Activated naive CD8-positive, alpha-beta T cell treated with anti-CD3 and anti-CD28 coated beads for 36 hours (primary cell): Measurements from ENCODE around the gene STAT6. TPM values are rescaled to one million over a fixed set of nuclear protein-coding genes. Genes with fewer than 3 reads are reported as not detected.
"Not testable (repeated sequence)": the region's sequence is repeated elsewhere in the genome, so short reads cannot be mapped to it uniquely, and the experiment has no call there.

ENCODE experiments used
- DNase-seq: peaks from one replicate; pipeline ENCODE4 v3.0.0; 2021
- H3K27ac Mint-ChIP-seq: one replicate; pipeline ENCODE4 v1.8.0; 2022; ENCODE audit warnings: mild to moderate bottlenecking, moderate library complexity, mixed read lengths
- H3K27me3 Mint-ChIP-seq: one replicate; pipeline ENCODE4 v1.8.0; 2022; ENCODE audit warnings: mild to moderate bottlenecking, mixed read lengths
- H3K36me3 Mint-ChIP-seq: one replicate; pipeline ENCODE4 v1.8.0; 2021; ENCODE audit warnings: mild to moderate bottlenecking, mixed read lengths
- H3K4me1 Mint-ChIP-seq: one replicate; pipeline ENCODE4 v1.8.0; 2021; ENCODE audit warnings: mixed read lengths
- H3K4me3 Mint-ChIP-seq: one replicate; pipeline ENCODE4 v1.8.0; 2022; ENCODE audit warnings: mild to moderate bottlenecking, moderate library complexity, mixed read lengths
- H3K9me3 Mint-ChIP-seq: one replicate; pipeline ENCODE4 v1.8.0; 2022; ENCODE audit warnings: mixed read lengths
- total RNA-seq, 2 experiments: library from RNA; stranded (reverse); gene quantifications; one replicate each; pipeline ENCODE4 v1.2.3, GENCODE V29; 2021

The STAT6 gene
- total RNA-seq, 2 experiments from 2014 or later, result 256 to 259 TPM

DNA sequence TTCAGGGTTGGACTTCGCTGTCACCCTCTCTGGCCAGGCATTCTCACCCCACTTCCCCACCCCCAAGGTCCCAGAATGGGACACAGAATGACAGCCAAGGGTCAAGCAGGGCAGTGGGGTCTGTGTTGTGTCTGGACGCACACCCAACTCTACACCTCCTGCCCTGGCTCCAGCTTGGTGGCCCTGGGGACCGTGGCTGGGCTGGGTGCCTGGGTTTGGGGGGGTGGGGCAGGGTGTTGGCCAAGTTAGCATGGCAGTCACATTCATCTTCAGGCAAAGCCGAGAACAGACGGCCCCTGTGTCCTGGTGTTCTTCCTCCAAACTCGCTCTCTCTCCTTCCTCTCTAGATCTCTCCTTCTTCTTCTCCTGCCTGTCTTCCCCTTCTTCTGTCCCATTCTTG, 22.8 kb upstream of the STAT6 start:
- Mint-ChIP-seq H3K4me3 (no peak overlapping the region), H3K4me1 (peaks cover 14% of the 10 kb centered on the region), H3K36me3 (no peaks in the 10 kb centered on the region), H3K27me3 (peaks cover 4% of the 10 kb centered on the region), H3K27ac (no peak overlapping the region), H3K9me3 (no peaks in the 10 kb centered on the region)
- no peak for DNase-seq

DNA sequence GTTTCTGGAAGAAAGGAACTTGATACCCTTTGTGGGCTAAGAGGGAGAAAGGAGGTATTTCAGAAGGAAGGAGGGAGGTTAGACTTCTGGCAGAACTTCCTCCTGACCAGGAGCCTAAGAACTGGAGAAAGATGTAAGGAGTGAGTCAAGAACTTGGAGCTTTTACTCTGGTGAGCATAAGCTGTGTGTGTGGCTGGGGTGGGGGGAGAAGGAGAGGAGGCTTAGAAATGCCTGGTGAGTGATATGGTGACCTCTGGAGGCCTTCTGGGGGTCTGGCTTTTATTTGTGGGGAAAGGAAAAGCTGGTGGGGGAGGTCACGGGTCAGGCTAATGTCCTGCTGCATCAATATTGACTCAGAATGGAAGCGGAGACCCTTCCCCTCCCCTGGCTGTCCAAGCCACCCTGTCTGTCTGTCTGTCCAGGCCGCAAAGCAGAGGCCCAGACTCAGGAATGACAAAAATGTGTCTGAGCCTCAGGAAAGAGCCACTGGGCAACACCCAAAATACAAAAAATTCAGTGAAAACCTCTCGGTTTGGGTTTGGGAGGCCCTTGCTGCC, 21.9 kb upstream of the STAT6 start:
- H3K36me3 Mint-ChIP-seq, result no peaks in the 10 kb centered on the region

DNA sequence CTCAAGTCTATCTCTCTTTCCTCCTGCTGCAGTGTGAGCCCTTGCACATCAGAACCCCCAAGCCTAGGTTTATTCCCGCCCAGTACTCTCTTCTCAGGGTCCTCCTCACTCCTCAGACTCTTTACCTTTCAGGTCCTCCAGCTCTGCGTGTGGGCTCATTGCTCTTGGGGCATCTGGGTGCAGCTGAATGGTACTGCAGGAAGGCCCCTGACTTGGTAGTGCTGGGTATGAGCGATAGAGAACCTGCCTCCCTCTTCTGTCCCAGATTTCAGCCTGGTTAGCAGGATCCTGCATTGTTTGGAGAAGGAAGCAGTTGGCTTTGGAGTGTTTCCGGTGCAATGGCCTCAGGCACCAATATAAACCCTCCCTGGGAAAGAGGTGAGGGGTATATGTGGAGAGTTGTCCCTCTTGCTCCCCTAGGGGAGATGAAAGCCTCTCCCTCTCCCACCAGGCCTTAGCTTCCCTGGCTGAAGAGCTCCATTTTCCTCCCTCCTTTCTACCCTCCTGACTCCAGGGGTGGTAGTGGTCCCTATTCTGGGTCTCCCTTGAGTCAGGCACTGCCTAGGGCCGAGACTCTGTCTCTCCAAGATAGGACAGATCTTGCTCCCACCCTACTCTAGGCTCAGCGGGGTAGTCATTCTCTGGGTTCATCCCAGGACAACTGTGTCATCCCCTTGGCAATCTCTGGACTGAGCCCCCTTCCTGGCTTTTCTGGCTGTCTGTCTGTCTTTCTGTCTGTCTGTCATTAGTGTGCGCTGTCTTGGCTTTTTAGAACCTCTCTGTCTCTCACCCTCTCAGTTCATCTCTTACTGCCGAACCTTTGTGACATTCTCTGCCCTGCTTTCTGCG, 21.0 kb upstream of the STAT6 start:
- Mint-ChIP-seq H3K27me3 (peaks cover 4% of the 10 kb centered on the region), H3K27ac (no peak overlapping the region), H3K36me3 (no peaks in the 10 kb centered on the region), H3K9me3 (no peaks in the 10 kb centered on the region), H3K4me1 (peaks cover 14% of the 10 kb centered on the region), H3K4me3 (no peak overlapping the region)
- DNase-seq, result no peak

More for the DNA sequence above, 21.9 kb upstream of the STAT6 start:
- peaks cover 14% of the 10 kb centered on the region for H3K4me1 Mint-ChIP-seq
- no peak overlapping the region for H3K27ac Mint-ChIP-seq
- peaks cover 4% of the 10 kb centered on the region for H3K27me3 Mint-ChIP-seq
- no peak overlapping the region for H3K4me3 Mint-ChIP-seq
- no peak for DNase-seq
- no peaks in the 10 kb centered on the region for H3K9me3 Mint-ChIP-seq

DNA sequence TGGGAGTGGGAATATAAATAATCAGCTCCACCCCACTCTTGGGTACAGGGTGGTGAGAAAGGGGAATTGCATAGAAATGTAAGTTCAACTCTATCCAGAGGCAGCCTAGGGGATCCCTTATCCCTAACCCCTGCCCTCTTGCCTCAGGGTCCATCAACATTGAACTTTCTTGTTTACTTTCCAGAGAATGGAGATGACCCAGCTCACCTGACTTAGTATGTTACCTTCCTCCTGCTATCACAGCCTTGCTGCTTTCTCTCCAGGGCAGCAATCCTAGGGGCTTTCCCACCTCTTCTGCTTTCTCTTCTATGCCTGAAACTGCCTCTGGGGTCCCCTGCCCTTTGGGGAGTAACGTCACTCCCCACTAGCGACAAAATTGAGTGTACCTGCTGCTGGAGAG, 19.8 kb upstream of the STAT6 start:
- H3K4me1 Mint-ChIP-seq, result peaks cover 14% of the 10 kb centered on the region
- no peak overlapping the region for H3K27ac Mint-ChIP-seq
- no peaks in the 10 kb centered on the region for H3K9me3 Mint-ChIP-seq
- DNase-seq, result peak; percentile 9
- H3K36me3 Mint-ChIP-seq, result no peaks in the 10 kb centered on the region
- peaks cover 4% of the 10 kb centered on the region for H3K27me3 Mint-ChIP-seq
- H3K4me3 Mint-ChIP-seq, result no peak overlapping the region

DNA sequence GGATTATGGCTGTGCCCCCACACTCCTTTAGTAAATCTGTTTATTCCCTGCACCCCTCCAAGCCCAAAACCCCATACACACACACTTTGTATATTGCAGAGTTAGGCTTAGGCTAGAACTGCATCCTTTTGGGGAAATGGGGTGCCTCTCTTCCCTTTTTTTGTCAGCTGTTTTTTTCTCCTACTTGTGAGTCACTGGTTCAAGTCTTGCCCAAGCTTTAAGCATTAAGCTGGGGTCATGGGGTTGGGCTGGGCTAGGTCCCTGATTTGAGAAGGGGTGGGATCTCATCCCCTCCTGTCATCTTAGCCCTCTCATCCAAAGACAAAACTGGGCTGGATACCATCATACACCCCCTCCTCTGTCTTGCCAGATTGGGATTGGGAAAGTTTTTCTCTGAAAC, 18.7 kb upstream of the STAT6 start:
- H3K27ac Mint-ChIP-seq, result no peak overlapping the region
- H3K4me3 Mint-ChIP-seq, result no peak overlapping the region
- H3K36me3 Mint-ChIP-seq, result no peaks in the 10 kb centered on the region
- H3K27me3 Mint-ChIP-seq, result peaks cover 4% of the 10 kb centered on the region
- no peaks in the 10 kb centered on the region for H3K9me3 Mint-ChIP-seq
- no peak for DNase-seq
- peaks cover 14% of the 10 kb centered on the region for H3K4me1 Mint-ChIP-seq

DNA sequence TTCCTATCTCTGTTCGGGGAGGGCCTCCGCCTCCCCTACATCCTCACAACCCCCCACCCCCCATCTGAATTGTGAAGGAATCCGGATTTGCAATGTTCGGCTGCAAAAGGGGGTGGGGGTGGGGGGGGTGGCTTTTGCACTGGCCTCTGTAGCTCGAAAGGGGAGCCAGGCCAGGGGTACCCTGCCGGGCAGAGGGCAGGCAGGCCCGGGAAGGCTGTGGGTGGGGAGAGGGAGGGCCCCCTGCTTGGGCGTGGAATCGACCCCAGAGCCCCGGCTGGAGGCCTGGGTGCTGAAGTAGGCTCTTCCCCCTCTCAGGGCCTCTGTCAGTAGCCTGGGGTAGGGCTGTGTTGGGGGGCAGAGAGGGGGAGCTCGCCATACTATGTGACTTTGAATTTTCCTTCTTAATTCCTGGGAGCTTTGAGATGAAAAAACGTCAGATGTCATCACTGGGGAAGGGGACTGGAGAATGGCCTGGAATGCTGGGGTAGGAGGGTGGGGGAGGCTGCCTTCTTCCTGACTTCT, 18.2 kb upstream of the STAT6 start:
- no peaks in the 10 kb centered on the region for H3K36me3 Mint-ChIP-seq
- H3K27me3 Mint-ChIP-seq, result peaks cover 4% of the 10 kb centered on the region
- H3K4me3 Mint-ChIP-seq, result no peak overlapping the region
- DNase-seq, result no peak
- no peak overlapping the region for H3K27ac Mint-ChIP-seq
- peaks cover 16% of the 10 kb centered on the region for H3K4me1 Mint-ChIP-seq
- no peaks in the 10 kb centered on the region for H3K9me3 Mint-ChIP-seq

DNA sequence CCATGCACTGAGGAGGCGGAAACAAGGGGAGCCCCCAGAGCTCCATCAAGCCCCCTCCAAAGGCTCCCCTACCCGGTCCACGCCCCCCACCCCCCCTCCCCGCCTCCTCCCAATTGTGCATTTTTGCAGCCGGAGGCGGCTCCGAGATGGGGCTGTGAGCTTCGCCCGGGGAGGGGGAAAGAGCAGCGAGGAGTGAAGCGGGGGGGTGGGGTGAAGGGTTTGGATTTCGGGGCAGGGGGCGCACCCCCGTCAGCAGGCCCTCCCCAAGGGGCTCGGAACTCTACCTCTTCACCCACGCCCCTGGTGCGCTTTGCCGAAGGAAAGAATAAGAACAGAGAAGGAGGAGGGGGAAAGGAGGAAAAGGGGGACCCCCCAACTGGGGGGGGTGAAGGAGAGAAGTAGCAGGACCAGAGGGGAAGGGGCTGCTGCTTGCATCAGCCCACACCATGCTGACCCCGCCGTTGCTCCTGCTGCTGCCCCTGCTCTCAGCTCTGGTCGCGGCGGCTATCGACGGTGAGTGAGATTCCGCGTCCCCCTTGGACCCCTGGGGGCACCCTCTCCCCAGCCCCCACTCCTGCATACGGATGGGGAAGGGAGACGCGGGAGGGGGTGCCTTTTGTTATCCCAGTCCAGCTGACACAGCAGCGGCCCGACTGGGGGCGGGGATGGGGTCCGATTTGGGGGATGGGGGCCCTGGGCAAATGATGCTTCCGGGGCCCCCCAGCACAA, 17.5 kb upstream of the STAT6 start:
- no peaks in the 10 kb centered on the region for H3K36me3 Mint-ChIP-seq
- H3K9me3 Mint-ChIP-seq, result peaks cover 2% of the 10 kb centered on the region
- H3K27ac Mint-ChIP-seq, result no peak overlapping the region
- H3K4me1 Mint-ChIP-seq, result peaks cover 19% of the 10 kb centered on the region
- no peak for DNase-seq
- H3K4me3 Mint-ChIP-seq, result peak overlapping the region; percentile 81
- H3K27me3 Mint-ChIP-seq, result peaks cover 4% of the 10 kb centered on the region

DNA sequence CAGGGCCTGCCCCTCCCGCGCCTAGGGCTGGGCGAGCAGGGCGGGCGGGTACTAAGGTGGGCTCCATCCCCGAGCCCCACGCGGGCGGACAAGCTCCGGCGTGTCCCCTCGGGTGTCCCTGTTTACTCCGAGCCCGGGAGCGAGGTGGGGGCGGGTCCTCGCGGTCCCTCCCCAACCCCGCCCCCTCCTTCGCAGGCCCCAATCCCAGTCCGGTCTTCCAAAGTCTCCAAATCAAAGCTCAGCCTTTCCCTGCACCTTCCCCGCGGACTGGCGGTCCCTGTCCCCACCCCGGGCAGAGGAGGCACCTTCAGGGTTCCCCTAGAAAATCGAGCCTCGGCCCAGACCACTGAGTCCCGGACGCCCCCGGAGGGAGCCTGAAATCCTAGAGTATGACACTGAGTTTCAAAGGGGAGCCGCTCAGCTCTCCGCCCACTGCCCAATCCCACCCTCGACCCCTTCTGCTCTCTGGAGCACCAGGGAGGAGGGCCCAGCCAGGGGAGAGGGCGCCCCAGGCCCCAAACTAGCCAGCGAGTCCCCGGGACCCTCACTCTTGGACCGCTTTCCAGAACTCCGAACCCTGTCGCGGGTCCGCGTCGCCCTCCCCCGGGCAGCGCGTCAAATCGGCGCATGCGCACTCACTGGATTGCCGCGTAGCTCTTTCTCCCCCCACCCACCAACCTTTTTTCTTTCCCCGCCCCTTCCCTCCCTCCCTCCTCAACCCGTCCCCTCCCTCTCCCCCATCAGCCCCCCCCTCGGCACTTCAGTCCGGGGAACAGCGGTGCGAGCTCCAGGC, 16.8 kb upstream of the STAT6 start, which contains the start of gene LRP1:
LRP1 (plus strand) TSS at position 758 of the 793 bp plus-strand sequence. CDS start 482 bp downstream, outside the sequence.
- Mint-ChIP-seq H3K27ac (no peak within 1 kb of the TSS), H3K4me3 (peak within 1 kb of the TSS; percentile 81), H3K4me1 (peaks cover 19% of the 10 kb centered on the region), H3K27me3 (peaks cover 4% of the 10 kb centered on the region), H3K9me3 (peaks cover 3% of the 10 kb centered on the region), H3K36me3 (no peaks in the 10 kb centered on the region)
- peak; percentile 69 for DNase-seq

DNA sequence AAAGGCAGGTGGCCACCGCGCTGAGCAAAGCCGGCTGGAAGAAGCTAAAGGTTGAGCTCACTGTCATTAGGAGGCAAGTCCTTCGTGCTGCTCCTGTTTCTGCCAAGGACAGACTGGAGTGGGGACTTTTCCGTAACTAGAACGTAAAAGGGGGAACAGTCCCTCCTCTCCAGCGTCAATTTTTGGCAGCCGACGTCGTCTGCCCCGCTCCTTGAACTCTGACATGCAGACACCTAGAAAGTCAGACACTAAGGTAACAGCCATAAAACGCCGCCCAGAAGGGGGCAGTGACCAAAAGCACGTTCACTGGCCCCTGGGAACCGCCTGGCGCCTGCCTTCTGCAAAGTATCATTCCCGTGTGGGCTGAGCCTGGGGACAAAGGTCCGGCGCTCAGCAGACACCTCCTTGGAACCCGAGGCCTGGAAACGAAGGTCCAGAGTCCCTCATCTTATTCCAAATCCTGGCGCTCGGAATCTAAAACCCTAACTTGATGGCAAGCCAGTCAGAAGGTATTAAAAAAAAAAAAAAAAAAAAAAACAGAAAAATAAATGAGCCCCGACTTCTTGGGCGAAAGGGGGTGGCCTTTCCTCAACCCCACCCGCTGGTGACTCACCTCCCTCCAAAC, 16.1 kb upstream of the STAT6 start:
- Mint-ChIP-seq H3K4me1 (peaks cover 19% of the 10 kb centered on the region), H3K27me3 (peaks cover 4% of the 10 kb centered on the region), H3K4me3 (peak overlapping the region; percentile 81), H3K36me3 (no peaks in the 10 kb centered on the region), H3K9me3 (peaks cover 3% of the 10 kb centered on the region), H3K27ac (no peak overlapping the region)
- DNase-seq, result peak; percentile 38

DNA sequence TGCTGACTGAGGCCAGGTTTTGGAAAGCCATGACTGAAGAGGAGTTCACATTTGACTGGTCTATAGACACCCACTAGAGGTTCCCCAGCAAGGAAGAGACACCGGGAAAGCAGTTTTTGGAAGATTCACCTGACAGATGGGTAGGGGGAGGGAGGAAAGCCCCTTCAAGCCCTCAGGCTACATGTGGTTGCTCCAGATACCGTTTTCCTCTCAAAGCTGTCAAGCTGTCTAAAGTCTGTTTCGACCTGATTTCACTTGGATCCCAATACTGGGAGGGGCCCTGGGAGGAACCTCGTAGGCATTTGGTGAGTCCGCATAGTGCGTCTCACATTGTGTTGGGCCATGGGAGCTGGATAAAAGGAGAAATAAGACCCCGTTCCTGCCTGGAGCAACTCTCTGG, 15.4 kb upstream of the STAT6 start:
- Mint-ChIP-seq H3K36me3 (no peaks in the 10 kb centered on the region), H3K4me1 (peaks cover 19% of the 10 kb centered on the region), H3K27ac (no peak overlapping the region), H3K27me3 (peaks cover 4% of the 10 kb centered on the region), H3K4me3 (peak overlapping the region; percentile 65), H3K9me3 (peaks cover 3% of the 10 kb centered on the region)
- DNase-seq, result no peak

DNA sequence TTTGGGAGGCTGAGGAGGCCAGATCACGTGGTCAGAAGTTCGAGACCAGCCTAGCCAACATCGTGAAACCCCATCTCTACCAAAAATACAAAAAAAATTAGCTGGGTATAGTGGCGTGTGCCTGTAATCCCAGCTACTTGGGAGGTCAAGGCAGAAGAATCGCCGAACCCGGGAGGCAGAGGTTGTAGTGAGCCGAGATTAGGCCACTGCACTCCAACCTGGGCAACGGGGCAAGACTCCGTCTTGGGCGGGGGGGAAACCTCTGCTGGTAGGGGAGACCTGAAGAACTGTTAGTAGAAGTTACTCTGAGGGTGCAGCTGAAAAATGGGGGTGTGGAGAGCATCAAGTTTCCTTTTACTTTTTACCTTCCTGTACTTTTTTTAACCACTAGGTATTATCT, 14.9 kb upstream of the STAT6 start:
- H3K4me3 Mint-ChIP-seq, result no peak overlapping the region
- no peak for DNase-seq
- no peaks in the 10 kb centered on the region for H3K36me3 Mint-ChIP-seq
- no peak overlapping the region for H3K27ac Mint-ChIP-seq
- peaks cover 3% of the 10 kb centered on the region for H3K9me3 Mint-ChIP-seq
- H3K27me3 Mint-ChIP-seq, result peaks cover 4% of the 10 kb centered on the region
- H3K4me1 Mint-ChIP-seq, result peaks cover 18% of the 10 kb centered on the region

DNA sequence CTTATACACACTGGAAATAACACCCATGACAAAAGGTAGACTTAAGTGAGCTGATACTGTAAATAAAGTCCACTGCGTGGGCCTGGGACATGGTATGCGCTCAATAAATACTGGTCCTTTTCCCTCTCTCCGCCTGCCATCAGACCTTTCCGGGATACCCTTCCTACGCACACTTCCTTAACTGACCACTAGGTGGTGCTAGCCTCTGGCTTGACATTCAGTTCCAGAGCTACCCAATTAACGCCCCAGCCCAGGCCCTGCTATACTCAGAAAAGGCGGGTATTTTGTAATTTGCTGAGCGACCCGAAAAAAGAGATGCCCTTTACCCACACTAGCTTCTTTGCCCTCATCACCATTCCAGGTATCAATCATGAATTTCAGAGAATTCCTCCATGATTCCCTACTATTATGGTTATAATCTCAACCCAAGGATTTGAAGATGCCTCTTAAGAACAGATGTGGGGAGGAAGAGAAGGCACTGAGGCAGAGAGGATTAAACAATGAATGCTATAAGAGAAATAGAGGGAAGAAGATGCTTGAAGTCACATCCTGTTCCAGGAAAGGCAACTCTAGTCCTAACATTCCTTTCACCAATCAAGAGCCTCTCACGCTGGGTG, 13.2 kb upstream of the STAT6 start:
- Mint-ChIP-seq H3K9me3 (peaks cover 3% of the 10 kb centered on the region), H3K4me3 (no peak overlapping the region), H3K27me3 (no peaks in the 10 kb centered on the region), H3K4me1 (peaks cover 7% of the 10 kb centered on the region), H3K36me3 (no peaks in the 10 kb centered on the region), H3K27ac (no peak overlapping the region)
- peak; percentile 73 for DNase-seq

DNA sequence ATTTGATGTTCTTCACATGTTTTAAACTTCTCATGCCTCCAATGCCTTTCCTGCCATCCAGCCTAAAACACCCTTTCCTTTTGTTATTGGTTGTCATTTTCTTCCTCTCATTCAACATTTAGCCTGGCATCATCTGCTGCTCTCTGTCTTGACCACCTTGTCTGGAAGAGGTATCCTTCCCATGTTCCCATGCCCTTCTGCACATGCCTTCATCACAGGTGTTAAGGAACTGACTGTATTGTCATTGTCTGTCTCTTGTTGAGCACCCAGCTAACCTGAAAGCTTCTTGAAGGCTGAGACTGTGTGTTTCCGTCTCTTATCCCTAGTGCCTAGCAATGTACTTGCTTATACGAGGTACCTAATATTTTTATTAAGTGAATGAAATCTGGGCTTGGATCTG, 12.7 kb upstream of the STAT6 start:
- H3K9me3 Mint-ChIP-seq, result peaks cover 3% of the 10 kb centered on the region
- peaks cover 13% of the 10 kb centered on the region for H3K4me1 Mint-ChIP-seq
- no peaks in the 10 kb centered on the region for H3K36me3 Mint-ChIP-seq
- H3K27ac Mint-ChIP-seq, result no peak overlapping the region
- no peaks in the 10 kb centered on the region for H3K27me3 Mint-ChIP-seq
- DNase-seq, result no peak
- H3K4me3 Mint-ChIP-seq, result no peak overlapping the region

DNA sequence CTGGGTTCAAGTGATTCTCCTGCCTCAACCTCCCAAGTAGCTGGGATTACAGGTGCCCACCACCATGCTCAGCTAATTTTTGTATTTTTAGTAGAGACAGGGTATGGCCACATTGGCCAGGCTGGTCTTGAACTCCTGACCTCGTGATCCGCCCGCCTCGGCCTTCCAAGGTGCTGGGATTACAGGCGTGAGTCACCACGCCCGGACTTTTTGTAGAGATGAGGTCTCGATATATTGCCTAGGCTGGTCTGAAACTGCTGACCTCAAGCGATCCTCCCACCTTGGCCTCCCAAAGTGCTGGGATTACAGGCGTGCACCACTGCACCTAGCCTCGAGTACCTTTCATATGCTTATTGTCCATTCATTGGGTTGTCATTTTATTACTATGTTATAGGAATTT, 9.6 kb upstream of the STAT6 start:
- H3K4me3 Mint-ChIP-seq, H3K9me3 Mint-ChIP-seq, H3K27me3 Mint-ChIP-seq, DNase-seq, H3K36me3 Mint-ChIP-seq, H3K27ac Mint-ChIP-seq: not testable (repeated sequence)
- H3K4me1 Mint-ChIP-seq, result peaks cover 16% of the 10 kb centered on the region
